AG04450 (cell line): Measurements from ENCODE around the gene SLC17A9. TPM values are rescaled to one million over a fixed set of nuclear protein-coding genes. Genes with fewer than 3 reads are reported as not detected.

ENCODE experiments used
- CTCF ChIA-PET: fragments of 300-600, 350-600 bp; formaldehyde crosslinking; extraction: SDS; loops from one replicate; lab custom pipeline; 2022; ENCODE audit warnings: antibody characterized with exemption, inconsistent platforms; lab: Charles Lee
- POLR2A ChIA-PET: fragments of 350-600 bp; formaldehyde crosslinking; extraction: SDS; loops from one replicate; lab custom pipeline; 2021; ENCODE audit warnings: antibody characterized with exemption, inconsistent platforms; lab: Yijun Ruan, JAX
- DNase-seq: peaks from one replicate; pipeline ENCODE4 v3.0.0-alpha.2; 2011; ENCODE audit warnings: low read depth, low spot score
- H3K27ac ChIP-seq: one replicate; pipeline ENCODE4 v1.5.1; 2012; ENCODE audit warnings: low read depth, low read length, control low read depth
- H3K27me3 ChIP-seq: one replicate; pipeline ENCODE4 v1.6.0; 2012; ENCODE audit warnings: low read length; ENCODE audit not compliant: control insufficient read depth, insufficient read depth
- H3K4me3 ChIP-seq: 2 replicates; pipeline ENCODE4 v1.5.1; 2011; ENCODE audit warnings: mild to moderate bottlenecking, low read depth, low read length, control low read depth
- H3K9me3 ChIP-seq: 2 replicates; pipeline ENCODE4 v1.5.1; 2012; ENCODE audit warnings: low read length; ENCODE audit not compliant: control insufficient read depth, insufficient read depth
- polyA plus RNA-seq: library from polyadenylated mRNA; depleted of rRNA; stranded (reverse); fragments of >200 nt; gene quantifications from 2 replicates; pipeline ENCODE4 v1.2.3, GENCODE V29; 2011
- TF ChIP-seq, protein P1 (sequence below): IDR thresholded peaks from 2 replicates; pipeline ENCODE4 v1.5.1; 2011; ENCODE audit warnings: low read depth, low read length, control low read depth, inconsistent platforms

The SLC17A9 gene
- polyA plus RNA-seq, 1 experiment: 2.2 TPM

DNA sequence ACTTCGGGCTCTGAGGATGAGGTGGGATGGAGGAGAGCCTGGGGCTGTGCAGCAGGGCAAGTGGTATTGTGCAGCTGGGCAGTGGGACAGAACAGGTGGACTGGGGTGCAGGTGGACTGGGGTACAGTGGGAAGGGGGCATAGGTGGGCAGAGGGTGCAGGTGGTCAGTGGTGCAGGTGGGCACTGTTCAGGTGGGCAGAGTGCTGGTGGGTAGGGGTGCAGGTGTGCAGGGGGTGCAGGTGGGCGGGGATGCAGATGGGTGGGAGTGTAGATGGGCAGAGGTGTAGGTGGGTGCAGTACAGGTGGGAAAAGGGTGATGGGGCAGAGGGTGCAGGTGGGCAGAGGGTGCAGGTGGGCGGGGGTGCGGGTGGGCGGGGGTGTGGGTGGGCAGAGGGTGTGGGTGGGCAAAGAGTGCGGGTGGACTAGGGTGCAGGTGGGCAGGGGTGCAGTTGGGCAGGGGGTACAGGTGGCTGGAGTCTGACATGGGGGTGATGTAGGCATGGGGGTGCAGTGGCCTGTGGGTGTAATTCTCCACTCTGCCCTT, 33.8 kb downstream of the SLC17A9 start:
- H3K27ac ChIP-seq: no peak overlapping the region
- no peak for DNase-seq
- H3K27me3 ChIP-seq: peaks cover 26% of the 10 kb centered on the region
- CTCF ChIA-PET: no interaction called here
- H3K9me3 ChIP-seq: no peaks in the 10 kb centered on the region; the same call in 1 of the 2 replicates
- no peak overlapping the region for H3K4me3 ChIP-seq
- TF ChIP-seq, protein P1, sequence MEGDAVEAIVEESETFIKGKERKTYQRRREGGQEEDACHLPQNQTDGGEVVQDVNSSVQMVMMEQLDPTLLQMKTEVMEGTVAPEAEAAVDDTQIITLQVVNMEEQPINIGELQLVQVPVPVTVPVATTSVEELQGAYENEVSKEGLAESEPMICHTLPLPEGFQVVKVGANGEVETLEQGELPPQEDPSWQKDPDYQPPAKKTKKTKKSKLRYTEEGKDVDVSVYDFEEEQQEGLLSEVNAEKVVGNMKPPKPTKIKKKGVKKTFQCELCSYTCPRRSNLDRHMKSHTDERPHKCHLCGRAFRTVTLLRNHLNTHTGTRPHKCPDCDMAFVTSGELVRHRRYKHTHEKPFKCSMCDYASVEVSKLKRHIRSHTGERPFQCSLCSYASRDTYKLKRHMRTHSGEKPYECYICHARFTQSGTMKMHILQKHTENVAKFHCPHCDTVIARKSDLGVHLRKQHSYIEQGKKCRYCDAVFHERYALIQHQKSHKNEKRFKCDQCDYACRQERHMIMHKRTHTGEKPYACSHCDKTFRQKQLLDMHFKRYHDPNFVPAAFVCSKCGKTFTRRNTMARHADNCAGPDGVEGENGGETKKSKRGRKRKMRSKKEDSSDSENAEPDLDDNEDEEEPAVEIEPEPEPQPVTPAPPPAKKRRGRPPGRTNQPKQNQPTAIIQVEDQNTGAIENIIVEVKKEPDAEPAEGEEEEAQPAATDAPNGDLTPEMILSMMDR: no peak
- POLR2A ChIA-PET: no interaction called here

- Histone ChIP-seq H3K27ac (no peak overlapping the region), H3K9me3 (no peaks in the 10 kb centered on the region; the same call in 1 of the 2 replicates), H3K27me3 (peaks cover 30% of the 10 kb centered on the region), H3K4me3 (no peak overlapping the region)
- CTCF ChIA-PET: no interaction called here
- DNase-seq: no peak
- POLR2A ChIA-PET: no interaction called here
- TF ChIP-seq, protein P1: no peak
Observed at GRCh38 chr20:62987114-62987513, 34.6 kb downstream of the SLC17A9 start.

GRCh38 chr20:62989201-62989601, 36.7 kb downstream of the SLC17A9 start:
- H3K9me3 ChIP-seq: no peaks in the 10 kb centered on the region; the same call in 1 of the 2 replicates
- no peak overlapping the region for H3K4me3 ChIP-seq
- no peak overlapping the region for H3K27ac ChIP-seq
- no peak for DNase-seq
- TF ChIP-seq, protein P1: no peak
- ChIA-PET POLR2A (no interaction called here), CTCF (no interaction called here)
- H3K27me3 ChIP-seq: peaks cover 42% of the 10 kb centered on the region

DNA sequence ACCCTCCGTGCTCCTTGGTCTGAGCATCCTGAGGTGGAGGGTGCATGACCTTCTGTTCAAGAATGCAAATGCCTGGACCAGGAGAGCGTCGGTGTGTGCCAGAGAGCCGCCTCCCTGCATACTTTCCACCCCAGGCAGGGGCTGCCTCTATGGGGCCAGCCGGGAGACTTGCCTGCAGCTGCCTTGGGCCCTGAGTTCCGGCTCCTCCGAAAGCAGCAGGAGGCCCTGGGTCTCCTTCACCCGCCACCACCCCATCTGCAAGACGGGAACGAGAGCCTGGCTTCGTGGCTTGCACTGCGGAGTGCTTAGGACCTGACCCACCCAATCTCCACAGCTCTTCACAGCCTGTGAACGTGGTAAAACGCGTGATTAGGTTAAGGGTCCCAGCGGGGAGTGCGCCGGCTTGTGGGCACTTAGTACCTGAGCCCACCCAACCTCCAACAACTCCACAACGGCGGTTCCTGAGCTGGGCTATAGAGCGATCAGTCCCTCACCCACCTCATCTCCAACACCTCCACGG, 37.9 kb downstream of the SLC17A9 start:
- TF ChIP-seq, protein P1: no peak
- no peak overlapping the region for H3K4me3 ChIP-seq
- H3K27ac ChIP-seq: no peak overlapping the region
- no peak for DNase-seq
- ChIA-PET POLR2A (no interaction called here), CTCF (no interaction called here)
- no peaks in the 10 kb centered on the region for H3K9me3 ChIP-seq
- H3K27me3 ChIP-seq: peaks cover 45% of the 10 kb centered on the region

DNA sequence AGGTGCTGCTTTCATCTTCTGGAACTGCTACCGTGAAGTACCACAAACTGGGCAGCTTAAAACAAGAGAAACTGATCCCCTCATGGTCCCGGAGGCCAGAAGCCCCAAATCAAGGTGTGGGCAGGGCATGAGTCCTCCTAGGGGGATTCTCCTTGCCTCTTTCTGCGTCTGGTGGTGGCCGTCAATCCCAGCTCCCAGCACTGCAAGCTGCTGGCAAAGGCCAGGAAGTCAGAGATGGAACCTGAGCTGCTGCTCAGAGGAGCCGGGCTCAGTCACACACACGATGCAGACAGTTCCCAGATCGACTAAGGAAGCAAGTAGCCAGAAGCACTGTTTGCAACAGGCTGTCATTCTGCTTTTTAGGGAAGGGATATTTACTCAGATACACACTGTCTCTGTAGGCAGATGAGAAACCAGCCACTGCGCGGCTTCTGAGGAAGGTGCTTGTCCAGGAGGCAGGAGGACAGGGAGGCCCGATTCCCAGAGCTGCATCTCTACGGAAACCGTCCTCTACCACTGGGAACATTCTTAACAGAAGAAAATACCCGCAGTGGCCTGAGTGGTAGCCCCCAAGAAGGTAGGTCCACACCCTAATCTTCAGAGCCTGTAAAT, 38.8 kb downstream of the SLC17A9 start:
- DNase-seq: no peak
- H3K9me3 ChIP-seq: no peaks in the 10 kb centered on the region
- ChIA-PET POLR2A (no interaction called here), CTCF (no interaction called here)
- no peak overlapping the region for H3K27ac ChIP-seq
- TF ChIP-seq, protein P1: no peak
- H3K4me3 ChIP-seq: no peak overlapping the region
- peaks cover 47% of the 10 kb centered on the region for H3K27me3 ChIP-seq
